IPS DF 4.7 (cell line): Measurements from ENCODE around the gene SMTNL1.
A peak's percentile ranks its signal among the peaks of the same experiment; 100 is the strongest.

ENCODE experiments used
- DNase-seq: peaks from one replicate; pipeline ENCODE4 v3.0.0-alpha.2; 2013; ENCODE audit warnings: low spot score; ENCODE audit errors: extremely low read depth

SMTNL1 gene

GRCh38 chr11:57586711-57587245, 49.4 kb downstream of the SMTNL1 start:
- no peak for DNase-seq

- no peak for DNase-seq
These were observed 50.8 kb downstream of the SMTNL1 start for GRCh38 chr11:57588046-57588710.

DNA sequence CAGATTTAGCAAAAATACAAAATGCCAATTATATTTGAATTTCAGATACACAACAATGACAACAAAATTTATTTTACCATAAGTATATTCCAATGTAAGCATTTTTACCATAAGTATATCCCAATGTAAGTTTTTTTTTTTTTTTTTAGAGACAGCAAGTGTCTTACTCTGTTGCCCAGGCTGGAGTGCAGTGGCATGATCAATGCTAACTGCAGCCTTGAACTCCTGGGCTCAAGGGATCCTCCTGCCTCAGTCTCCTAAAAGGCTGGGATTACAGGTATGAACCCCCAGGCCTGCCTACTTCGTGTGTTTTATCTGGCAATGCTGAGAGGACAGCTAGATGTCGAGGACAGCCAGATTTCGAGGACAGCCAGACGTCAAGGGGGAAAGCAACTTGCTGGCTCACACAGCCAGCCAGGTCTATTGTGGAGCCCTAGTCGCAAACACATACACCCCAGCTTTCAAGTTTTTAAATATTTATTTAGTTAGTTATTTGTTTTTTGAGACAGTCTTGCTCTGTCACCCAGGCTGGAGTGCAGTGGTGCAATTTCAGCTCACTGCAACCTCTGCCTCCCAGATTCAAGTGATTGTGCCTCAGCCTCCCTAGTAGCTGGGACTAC, 59.0 kb downstream of the SMTNL1 start:
- no peak for DNase-seq

GRCh38 chr11:57597461-57597915, 60.1 kb downstream of the SMTNL1 start, which contains the start of gene SERPING1:
SERPING1 (plus strand) TSS chr11:57597685; CDS start chr11:57598271, 586 bp downstream.
- no peak for DNase-seq

DNA sequence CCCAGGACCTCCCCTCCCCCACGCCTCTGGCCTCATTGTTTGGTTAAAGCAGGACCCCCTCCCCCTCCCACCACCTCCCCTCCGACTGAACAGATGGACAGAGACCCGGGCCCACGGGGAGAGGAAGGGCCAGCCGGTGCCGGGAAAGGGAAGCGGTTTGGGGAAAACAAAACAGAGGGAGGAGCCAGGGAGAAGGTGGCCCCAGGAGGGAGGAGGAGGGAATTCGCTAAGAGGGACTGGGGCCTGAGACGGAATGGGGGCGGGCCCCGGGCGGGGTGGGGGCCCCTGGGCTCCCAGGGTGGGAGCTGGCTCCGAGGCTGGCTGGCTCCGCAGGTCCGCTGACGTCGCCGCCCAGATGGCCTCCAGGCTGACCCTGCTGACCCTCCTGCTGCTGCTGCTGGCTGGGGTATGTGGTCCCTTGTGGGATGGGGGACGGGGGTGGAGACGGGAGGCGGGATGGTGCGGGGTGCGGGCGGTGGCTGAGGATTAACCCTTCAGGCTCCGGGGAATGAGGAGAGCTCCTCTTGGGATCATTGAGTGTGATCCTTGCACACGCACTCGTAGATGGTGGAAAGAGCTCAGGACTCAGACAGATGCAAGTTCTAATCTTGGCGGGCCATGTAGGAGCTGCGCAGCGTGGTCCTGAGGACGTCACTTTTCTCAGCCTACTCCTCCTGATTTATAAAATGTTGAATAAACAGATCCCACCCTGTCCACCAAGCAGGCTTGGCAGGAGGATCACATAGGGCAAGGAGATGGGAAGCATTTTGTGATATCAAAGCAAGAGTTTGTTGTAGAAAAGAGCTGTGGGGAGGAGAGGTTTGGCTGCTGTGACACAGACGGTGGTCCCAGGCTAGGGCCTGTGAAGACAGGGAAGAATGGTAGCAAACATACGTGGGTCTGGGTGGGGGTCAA, 60.8 kb downstream of the SMTNL1 start:
- peak; percentile 74 for DNase-seq

DNA sequence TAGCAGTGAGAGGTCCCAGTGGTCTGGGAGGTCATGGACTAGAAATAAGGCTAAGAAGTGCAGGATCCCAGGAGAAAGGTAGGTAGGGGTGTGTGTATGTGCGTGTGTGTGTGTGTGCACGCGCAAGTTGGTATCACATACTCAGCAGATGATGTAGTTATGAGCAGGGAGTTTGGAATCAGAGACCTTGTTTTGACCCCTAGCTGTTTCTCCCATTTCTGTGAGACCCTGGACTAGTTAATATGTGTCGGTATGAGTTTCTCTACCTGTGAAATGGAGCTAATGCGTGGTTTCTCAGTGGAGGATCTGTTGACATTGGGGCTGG, 61.4 kb downstream of the SMTNL1 start:
- no peak for DNase-seq

- no peak for DNase-seq
These were observed 62.0 kb downstream of the SMTNL1 start for GRCh38 chr11:57599381-57599780.
